Stimulated activated CD4-positive, alpha-beta T cell treated with anti-CD3 and anti-CD28 coated beads, Interleukin-1b, Interleukin-23, amount 100 ng/mL, for 24 hours (primary cell): ENCODE results near the gene BAZ2B.
"Not testable (repeated sequence)": the region's sequence is repeated elsewhere in the genome, so short reads cannot be mapped to it uniquely, and the experiment has no call there.

ENCODE experiments used
- DNase-seq, 4 experiments: peaks; one replicate each; pipeline ENCODE4 v3.0.0-alpha.2; 2020; ENCODE audit warnings: low read depth in 4 of 4, low spot score in 1 of 4

The BAZ2B gene, protein sequence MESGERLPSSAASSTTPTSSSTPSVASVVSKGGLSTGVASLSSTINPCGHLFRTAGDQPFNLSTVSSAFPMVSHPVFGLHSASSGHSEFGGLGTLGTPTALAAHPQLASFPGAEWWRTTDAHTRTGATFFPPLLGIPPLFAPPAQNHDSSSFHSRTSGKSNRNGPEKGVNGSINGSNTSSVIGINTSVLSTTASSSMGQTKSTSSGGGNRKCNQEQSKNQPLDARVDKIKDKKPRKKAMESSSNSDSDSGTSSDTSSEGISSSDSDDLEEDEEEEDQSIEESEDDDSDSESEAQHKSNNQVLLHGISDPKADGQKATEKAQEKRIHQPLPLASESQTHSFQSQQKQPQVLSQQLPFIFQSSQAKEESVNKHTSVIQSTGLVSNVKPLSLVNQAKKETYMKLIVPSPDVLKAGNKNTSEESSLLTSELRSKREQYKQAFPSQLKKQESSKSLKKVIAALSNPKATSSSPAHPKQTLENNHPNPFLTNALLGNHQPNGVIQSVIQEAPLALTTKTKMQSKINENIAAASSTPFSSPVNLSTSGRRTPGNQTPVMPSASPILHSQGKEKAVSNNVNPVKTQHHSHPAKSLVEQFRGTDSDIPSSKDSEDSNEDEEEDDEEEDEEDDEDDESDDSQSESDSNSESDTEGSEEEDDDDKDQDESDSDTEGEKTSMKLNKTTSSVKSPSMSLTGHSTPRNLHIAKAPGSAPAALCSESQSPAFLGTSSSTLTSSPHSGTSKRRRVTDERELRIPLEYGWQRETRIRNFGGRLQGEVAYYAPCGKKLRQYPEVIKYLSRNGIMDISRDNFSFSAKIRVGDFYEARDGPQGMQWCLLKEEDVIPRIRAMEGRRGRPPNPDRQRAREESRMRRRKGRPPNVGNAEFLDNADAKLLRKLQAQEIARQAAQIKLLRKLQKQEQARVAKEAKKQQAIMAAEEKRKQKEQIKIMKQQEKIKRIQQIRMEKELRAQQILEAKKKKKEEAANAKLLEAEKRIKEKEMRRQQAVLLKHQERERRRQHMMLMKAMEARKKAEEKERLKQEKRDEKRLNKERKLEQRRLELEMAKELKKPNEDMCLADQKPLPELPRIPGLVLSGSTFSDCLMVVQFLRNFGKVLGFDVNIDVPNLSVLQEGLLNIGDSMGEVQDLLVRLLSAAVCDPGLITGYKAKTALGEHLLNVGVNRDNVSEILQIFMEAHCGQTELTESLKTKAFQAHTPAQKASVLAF (N-terminal part only)

DNA sequence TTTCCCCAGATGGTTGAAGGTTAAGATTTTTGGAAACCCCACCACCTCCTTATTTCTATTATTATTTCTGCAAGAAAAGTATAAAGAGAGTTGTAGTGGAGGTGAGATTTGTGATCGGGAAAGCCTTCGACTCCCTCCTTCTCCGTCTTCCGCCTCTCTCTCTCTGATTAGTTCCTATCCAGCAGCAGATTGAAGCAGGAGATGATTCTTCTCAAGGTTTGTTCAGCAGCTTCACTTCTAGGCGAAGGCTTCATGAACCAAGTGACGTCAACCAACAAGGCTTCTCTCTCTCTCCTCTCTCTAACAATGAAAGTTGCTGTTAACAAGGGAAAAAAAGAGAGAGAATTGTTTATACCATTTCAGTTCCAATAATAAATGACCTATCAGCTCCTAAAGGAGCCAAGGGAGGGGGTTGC is at the start of gene BAZ2B:
TSS of gene BAZ2B (minus strand) at position 263 of the 416 bp plus-strand sequence. CDS start 137,829 bp downstream, outside the sequence.
- DNase-seq: no peak

DNA sequence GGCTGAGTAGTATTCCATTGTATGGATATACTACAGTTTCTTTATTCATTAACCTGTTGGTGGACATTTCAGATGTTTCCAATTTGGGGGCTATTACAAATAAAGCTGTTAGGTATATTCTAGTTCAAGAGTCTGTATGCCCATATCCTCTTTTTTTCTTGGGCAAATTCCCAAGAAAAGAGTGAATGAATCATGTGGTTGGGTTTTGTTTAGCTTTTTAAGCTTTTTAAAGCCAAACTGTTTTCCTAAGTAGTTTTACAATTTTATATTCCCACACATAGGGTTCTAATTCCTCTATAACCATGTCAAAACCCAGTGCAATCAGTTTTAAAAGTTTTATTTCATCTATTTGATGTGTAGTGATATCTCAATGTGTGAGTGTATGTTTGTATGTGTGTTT is 44.9 kb upstream of the BAZ2B start:
- DNase-seq: no peak

DNA sequence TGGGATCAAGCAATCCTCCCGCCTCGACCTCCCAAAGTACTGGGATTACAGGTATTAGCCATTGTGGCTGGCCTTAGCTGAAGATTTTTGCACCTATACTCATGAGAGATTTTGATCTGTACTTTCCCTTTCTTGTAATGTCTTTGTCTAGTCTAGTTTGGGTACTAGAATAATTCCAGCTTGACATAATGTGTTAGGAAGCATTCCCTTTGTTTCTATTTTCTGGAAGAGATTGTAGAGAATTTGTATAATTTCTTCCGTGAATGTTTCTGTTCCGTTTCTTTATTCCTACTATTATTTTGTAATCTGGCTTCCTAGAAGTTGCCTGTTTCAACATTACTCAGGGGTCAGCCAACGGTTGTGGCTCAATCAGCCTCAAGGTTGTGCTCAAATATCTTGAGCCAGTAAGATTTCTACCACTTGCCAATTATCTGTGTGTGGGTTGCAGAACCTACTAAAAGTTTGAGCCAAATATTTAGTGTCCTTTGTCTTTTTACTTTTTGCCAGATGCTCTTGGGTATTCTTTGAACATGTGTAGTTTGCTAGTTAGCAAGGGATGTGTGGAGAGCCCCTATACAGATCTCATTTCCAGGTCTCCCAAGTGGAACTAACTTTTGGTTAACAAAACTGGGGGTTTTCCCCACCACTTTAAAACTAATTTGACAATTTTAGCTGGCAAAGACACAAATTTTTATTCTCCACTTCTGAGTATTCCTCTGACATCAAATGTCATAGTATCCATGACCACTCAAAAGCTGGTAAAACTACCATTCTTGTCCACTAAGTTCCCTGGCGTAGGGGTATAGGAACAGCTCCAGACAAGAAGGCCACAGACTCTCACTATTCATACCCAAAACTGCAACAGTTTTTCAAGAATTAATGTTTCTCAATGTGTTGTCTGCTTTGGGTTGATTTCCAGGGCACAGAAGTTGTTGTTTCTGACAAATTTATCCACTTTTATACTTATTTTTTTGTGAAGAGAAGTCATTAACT is 42.8 kb upstream of the BAZ2B start:
- DNase-seq: no peak

DNA sequence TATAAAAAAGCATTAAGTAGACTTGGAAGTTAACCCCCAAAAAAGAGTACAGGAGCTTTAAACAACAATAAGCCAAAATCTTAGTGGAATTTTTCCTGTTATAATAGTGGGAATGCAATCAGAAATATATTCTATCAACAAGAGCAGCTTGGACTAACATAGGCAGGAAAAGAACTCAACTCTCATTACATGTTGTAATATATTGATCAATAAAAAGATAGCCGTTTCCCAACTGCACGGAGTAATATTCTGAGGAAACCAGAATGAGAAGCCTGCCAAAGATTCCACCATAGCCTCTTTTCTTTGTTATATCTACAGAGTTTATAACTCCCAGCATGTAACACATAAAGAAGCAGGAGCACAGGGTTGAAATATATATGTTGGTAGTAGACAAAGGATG is 37.6 kb upstream of the BAZ2B start:
- no peak for DNase-seq

DNA sequence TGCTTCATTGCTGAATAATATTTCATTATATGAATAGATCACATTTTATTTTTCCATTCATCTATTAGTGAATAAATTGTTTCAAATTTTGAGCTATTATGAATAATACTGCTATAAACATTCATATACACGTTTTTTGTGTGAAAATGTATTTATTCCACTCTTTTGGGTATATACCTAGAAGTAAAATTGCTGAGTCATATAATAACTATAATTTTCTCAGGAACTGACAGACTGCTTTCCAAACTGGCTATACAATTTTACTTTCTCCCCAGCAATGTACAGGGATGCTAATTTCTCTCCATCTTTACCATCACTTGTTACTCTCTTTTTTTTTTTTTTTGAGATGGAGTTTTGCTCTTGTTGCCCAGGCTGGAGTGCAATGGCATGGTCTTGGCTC is 35.5 kb upstream of the BAZ2B start:
- DNase-seq: no peak

DNA sequence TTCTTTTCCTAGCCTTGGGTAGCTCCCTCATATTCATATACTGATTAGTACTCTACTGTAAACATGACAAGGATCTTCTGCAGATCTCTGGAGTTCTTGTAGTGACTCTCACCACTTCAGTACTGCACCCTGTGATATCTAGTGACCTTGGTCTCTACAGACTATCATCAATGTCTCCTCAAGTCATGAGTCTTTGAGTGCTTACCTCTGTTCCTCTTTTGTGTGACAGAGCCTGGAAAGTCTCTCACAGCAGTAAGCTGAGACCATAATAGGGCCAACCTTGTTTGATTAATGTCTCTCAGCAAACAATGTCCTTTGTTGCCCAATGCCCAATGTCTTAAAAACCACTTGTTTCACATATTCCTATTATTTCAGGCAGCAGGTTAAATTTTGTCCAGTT is 34.2 kb upstream of the BAZ2B start:
- no peak for DNase-seq

DNA sequence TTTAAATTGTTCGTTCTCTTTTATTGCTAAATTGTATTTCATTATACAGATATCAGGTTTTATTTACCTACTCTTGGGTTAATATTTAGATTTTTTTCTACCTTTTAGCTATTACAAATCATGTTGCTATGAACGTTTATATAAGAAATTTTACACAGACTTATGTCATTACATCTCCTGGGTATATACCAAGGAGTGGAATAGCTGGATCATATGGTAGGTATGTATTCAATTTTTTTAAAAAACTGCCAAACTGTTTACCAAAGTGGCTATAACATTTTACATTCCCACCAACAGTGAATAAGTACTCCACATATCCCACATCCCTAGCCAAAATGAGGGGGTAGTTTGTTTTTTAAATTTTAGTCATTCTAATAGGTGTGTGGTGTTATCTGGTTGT is 32.3 kb upstream of the BAZ2B start:
- no peak for DNase-seq

DNA sequence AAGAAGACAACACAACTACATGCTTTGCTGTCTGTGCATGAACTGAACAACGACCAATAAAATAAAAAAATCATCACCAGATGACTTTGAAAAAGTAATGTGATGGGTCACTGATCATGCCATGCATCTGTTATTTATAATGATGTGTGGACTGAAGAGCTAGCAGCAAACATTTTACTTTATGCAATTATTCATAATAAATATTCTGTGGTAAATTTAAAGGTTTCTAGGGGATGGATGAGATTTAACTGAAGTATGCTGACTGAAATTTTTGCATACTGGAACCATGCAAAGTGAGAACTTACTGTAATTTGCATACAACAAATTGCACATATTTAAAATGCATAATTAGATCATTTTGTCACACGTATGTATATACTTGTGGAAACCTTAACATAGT is 31.3 kb upstream of the BAZ2B start:
- no peak for DNase-seq

DNA sequence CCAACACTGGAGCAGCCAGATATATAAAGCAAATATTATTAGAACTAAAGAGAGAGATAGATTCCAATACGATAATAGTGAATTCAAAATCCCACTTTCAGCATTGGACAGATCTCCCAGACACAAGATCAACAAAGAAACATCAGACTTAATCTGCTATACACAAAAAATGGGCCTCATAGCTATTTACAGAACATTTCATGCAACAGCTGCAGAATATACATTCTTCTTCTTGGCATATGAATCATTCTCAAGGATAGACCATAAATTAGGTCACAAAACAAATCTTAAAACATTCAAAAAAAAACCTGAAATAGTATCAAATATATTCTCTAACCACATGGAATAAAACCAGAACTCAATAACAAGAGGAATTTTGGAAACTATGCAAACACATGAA is 23.8 kb upstream of the BAZ2B start:
- no peak for DNase-seq

DNA sequence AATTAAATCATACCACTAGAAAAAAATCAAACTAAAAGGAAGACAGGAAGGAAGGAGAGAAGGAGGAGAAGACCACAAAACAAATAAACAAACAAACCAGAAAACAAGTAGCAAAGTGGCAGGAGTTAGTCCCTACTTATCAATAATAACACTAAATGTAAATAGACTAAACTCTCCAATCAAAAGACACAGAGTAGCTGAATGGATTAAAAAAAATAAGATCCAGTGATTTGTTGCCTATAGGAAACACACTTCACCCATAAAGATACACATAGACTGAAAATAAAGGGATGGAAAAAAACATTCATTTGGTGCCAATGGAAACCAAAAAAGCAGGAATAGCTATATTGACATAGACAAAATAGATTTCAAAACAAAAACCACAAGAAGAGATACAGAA is 23.4 kb upstream of the BAZ2B start:
- no peak for DNase-seq

DNA sequence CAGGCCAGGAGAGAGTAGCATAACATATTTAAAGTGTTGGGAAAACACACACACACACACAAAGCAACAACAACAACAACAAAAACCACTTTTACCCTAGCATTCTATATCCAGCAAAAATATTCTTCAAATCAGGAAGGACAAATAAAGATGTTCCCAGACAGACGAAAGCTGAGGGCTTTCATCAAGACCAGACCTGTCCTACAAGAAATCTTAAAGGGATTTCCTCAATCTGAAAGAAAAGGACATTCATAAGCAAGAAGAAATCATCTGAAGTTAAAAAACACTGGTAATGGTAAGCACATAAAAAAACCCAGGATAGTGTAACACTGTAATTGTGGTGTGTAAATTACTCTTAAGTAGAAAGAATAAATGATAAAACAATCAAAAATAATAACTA is 22.7 kb upstream of the BAZ2B start:
- DNase-seq: no peak

DNA sequence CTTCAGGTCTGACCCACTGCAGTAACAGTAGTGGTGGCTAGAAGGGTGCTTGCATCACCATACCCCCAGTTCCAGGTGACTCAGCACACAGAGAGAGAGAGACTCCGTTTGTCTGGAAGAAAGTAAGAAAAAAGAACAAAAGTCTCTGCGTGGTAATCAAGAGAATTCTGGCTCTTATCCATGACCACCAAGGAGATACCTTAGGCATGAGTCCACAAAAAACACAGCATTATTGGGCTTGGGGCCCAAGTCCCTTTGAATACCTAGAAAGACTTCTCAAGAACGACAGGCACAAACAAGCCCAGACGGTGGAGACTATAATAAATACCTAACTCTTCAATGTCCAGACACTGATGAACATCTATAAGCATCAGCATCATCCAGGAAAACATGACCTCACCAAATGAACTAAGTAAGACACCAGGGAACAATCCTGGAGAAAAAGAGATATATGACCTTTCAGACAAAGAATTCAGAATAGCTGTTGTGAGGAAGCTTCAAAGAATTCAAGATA is 21.7 kb upstream of the BAZ2B start:
- DNase-seq: no peak

DNA sequence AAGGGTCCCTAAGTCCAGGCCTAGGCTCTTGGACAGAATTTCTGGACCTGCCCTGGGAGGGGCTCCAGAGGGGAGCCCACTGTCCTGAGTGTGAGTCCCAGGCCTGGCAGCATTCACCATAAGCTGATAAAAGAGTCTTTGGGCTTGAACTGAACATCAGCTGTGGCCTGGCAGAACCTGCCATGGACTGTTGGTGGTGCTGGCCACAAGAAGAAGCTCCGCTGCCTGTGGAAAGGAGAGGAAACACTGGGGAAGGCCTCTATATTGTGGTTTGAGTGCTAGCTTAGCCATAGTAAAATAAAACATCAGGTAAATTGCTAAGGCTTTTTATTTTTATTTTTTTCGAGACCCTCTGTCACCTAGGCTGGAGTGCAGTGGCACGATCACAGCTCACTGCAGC is 20.9 kb upstream of the BAZ2B start:
- DNase-seq: no peak

DNA sequence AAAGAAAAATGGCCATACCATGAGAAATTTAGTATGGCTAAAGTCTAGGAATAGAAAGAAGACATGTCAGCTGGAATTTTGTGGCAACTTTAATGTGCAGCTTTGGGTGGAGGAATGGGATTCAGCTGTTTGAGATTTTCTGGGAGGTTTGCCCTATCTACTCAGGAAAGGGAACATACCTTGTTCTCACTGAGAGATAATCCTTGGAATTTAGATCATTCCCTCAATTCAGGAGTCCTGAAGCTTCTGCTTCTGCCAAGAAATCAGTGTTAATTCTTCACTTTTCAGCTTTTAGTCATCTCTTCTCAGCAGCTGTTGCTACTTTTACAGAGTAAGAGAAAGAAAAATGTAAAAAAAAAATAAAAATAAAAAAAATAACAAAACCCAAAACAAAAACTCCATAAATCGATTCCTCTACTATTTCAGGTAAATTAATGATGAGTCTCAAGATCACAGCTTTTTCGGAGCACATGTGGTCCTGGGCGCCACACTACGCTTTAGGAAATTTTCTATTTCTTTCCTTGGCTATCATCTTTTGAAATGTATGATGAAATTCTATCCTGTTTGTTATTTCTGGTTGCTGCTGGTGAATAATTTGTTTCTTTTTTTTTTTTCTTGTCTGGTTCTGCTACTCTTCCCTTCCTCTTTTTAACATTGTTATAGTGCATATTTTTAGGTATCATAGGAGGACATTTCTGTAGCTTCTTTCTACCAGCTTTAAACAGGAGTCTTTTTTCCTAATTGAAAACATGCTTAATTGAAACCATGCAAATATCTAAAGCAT is 18.9 kb upstream of the BAZ2B start:
- no peak for DNase-seq

DNA sequence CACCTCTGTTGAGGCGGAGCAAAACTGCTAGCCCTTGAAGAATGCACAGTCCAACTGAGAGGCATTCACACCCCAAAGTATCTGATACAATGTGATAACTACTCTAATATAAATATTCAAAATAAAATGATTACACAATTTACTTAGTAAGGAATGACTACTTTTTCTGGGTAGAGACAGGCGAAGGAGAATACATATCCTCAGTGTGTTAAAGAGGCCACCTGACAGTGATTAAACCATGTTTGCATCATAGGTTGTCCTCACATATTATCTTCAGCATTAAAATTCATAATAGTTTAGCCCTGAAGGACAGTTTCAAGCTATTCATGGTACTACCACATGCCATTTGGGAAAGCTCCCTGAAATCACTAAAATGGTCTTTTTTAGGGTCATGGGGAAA is 16.9 kb upstream of the BAZ2B start:
- DNase-seq: no peak

DNA sequence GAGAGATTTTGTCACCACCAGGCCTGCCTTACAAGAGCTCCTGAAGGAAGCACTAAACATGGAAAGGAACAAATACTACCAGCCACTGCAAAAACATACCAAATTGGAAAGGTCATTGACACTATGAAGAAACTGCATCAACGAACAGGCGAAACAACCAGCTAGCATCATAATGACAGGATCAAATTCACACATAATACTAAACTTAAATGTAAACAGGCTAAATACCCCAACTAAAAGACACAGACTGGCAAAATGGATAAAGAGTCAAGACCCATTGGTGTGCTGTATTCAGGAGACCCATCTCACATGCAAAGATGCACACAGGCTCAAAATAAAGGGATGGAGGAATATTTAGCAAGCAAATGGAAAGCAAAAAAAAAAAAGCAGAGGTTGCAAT is 9.3 kb upstream of the BAZ2B start:
- not testable (repeated sequence) for DNase-seq

DNA sequence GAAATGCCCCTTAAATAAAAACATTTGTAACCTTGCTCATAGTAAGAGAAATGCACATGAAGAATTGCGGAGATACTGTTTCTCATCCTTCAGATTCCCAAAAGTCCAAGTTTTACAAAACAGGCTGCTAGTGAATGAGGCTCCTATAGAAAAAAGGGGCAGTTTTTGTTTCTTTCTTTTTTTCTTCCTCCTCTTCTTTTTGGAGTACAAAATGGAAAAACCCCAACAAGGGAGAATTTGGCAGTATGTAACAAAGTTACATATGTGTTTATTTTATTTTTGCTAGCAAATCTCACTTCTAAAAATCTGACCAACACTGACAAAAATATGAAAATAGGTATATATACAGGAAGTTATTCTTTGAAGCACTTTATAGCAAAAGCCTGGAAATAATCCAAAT is 7.1 kb upstream of the BAZ2B start:
- DNase-seq: no peak

DNA sequence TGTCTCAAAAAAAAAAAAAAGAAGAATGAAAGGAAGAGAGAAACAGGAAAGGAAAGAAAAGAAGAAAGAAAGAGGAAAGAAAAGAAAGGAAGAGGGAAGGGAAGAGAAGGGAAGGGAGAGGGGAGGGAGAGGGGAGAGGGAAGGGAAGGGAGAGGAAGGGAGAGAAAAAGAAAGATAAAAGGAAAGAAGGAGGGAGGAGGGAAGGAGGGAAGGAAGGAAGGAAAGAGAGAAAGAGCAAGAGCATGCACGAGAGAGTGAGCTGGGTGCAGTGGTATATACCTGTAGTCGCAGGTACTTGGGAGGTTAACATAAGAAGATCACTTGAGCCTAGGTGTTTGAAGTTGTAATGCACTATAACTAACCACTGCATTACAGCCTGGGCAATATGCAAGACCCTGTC is 6.6 kb upstream of the BAZ2B start:
- DNase-seq: no peak

DNA sequence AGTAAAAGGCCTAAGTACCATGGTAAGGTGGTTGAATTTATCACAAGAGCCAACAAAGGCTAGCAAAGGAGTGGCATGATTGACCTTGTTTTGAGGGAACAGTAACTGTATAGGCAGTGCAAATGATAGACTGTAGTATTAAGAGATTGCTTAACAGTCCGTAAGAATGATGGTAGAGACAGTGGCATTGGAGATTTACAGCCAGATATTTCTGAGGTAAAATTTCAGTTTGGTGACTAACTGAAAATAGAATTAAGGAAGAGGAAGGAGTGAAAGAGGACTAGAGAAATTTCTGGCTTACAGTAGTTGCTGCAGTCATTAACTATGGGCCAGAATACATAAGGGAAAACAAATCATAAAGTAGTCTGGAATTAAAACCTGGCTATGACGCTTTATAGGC is 4.4 kb upstream of the BAZ2B start:
- DNase-seq: no peak
